Activated CD4-positive, alpha-beta T cell treated with anti-CD3 and anti-CD28 coated beads, Interleukin-2, amount 50 U/mL, for 24 hours (primary cell): ENCODE results near the gene HTR3B.
"Not testable (repeated sequence)": the region's sequence is repeated elsewhere in the genome, so short reads cannot be mapped to it uniquely, and the experiment has no call there.

ENCODE experiments used
- DNase-seq, 2 donors: peaks; one replicate each; pipeline ENCODE4 v3.0.0-alpha.2; 2020; ENCODE audit warnings: low read depth in 1 of 2, low spot score in 1 of 2

The HTR3B gene

DNA sequence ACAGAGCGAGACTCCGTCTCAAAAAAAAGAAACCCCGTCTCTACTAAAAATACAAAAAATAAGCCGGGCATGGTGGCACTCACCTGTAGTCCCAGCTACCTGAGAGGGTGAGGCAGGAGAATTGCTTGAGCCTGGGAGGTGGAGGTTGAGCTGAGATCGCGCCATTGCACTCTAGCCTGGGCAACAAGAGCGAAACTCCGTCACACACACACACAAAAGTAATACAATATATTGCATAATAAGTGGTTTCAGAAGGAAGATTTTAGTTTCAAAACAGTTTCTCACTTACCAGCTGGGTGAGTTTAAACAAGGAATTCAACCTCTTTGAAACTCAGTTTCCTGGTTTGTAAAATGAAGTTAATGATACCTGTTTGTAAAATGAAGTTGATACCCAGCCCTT lies 37.7 kb downstream of the HTR3B start:
- no peak for DNase-seq

DNA sequence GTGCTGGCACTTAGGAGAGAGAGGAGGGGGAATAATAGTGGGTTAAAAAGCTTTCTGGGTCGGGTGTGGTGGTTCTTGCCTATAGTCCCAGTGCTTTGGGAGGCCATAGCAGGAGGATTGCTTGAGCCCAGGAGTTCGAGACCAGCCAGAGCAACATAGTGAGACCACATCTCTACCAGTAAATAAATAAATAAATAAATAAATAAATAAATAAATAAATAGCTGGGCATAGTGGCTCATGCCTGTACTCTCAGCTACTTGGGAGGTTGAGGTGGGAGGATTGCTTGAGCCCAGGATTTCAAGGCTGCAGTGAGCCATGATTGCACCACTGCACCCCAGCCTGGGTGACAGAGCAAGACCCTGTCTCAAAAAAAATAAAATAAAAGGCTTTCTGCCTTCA lies 41.6 kb downstream of the HTR3B start:
- not testable (repeated sequence) for DNase-seq

GRCh38 chr11:113947994-113948393 lies 43.4 kb downstream of the HTR3B start:
- no peak for DNase-seq

DNA sequence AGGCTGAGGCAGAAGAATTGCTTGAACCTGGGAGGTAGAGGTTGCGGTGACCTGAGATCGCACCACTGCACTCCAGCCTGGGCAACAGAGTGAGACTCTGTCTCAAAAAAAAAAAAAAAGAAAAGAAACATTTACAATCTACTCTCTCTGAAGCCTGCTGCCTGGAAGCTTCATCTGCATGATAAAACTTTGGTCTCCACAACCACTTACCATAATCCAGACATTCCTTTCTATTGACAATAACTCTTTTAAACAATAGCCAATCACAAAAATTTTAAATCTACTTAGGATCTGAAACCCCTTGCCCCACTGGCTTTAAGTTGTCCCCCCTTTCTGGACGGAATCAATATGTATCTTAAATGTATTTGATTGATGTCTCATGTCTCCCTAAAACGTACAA lies 45.3 kb downstream of the HTR3B start:
- no peak for DNase-seq

DNA sequence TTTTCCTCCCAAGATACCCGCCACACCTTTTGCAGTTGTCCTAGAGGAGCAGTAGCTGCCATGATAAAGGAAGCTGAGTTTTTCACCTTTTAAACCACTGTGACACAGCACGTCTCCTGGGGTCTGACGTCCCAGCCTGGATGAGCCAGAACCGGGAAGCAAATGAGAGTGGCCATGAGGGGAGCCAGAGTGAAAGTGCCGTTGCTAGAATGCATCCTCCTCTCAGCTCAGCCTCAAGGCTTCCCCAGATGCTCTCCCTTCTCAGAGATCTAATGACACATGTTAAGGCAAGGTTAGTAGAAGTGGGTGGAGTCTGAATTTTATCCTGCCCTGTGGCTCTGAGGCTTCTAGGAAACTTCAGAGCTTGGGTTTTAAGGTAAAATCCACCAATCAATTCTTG lies 46.9 kb downstream of the HTR3B start:
- DNase-seq, result no peak

GRCh38 chr11:113952070-113952469 lies 47.5 kb downstream of the HTR3B start:
- DNase-seq, result no peak

DNA sequence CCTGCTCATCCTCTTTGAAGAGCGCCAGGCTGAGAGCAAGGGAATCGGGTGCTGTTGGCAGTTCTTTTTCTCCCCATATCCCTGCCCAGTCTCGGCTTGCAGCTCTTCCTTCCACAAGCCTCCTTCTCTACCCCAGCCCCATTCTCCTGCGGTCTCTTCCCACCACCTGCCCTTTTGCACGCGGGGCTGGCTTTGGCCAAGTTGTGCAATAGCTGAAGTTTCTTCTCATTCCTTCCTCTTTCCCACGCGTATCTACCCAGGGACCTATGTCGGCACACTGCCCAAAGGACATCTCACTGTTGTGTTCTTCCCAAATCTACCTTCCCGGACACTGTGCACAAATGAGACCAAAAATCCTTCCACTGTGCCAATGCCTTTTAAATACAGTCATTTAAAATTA lies 48.0 kb downstream of the HTR3B start:
- no peak for DNase-seq

GRCh38 chr11:113954235-113954634 lies 49.6 kb downstream of the HTR3B start:
- DNase-seq, result no peak

DNA sequence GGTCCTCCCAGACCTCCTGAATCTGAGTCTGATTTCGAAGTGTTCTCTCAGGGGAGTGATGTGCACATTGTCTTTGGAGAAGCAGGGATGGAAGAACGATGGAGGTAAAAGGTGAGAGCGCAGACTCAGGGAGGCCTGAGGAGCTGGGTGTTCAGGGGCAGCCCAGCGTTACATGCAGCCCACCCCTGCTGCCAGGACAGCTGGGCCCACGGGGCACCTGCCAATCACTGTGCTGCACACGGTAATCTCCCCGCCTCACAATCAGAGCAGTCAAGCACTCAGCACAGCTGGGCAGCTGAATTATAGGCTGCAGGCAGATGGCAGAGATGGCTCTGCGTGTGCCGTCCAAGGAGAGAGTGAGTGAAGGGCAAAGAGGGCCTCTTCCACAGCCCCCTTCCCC lies 52.4 kb downstream of the HTR3B start:
- no peak for DNase-seq

GRCh38 chr11:113960702-113961330 lies 56.2 kb downstream of the HTR3B start:
- no peak for DNase-seq

DNA sequence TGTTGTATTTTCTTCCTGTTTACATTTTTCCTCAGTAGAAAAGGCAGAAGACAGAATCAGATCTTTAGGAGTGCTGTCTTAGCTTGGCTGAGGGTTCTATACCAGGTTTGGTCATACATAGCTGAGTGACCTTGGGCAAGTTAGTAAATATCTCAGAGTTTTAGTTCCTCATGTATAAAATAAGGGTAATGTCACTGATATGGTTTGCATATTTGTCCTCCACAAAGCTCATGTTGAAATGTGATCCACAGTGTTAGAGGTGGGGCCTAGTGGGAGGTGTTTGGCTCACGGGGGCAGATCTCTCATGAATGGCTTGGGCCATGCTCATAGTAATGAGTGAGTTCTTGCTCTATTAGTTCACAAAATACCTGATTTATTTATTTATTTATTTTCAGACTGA lies 62.8 kb downstream of the HTR3B start:
- no peak for DNase-seq

GRCh38 chr11:113971506-113972195 lies 67.1 kb downstream of the HTR3B start:
- DNase-seq, result no peak

DNA sequence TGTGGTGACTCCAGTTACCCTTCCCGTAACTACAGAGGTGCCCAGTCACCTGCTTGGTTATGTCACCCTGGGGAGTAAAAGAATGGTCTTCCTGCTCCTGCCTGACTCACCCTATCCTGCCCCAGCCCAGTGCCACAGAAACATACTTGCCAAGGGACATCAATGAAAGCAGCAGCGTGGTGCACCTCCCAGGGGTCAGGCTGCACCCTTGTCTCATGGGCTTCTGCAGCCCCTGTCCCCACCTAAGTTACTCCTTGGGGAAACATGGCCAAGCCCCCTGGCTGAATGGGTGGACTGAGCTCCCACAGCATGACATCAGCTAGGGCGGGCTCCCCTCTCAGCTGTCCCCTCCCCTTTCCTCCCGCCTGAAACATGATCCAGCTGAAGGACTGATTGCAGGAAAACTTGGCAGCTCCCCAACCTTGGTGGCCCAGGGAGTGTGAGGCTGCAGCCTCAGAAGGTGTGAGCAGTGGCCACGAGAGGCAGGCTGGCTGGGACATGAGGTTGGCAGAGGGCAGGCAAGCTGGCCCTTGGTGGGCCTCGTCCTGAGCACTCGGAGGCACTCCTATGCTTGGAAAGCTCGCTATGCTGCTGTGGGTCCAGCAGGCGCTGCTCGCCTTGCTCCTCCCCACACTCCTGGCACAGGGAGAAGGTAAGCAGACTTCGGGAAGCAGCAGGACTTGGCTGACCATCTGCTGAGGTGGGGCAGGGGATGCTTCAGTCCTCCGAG lies 70.3 kb downstream of the HTR3B start, which contains the start of gene HTR3A:
HTR3A (plus strand) TSS at position 368 of the 730 bp plus-strand sequence; CDS start at position 586, 218 bp downstream.
- no peak for DNase-seq

DNA sequence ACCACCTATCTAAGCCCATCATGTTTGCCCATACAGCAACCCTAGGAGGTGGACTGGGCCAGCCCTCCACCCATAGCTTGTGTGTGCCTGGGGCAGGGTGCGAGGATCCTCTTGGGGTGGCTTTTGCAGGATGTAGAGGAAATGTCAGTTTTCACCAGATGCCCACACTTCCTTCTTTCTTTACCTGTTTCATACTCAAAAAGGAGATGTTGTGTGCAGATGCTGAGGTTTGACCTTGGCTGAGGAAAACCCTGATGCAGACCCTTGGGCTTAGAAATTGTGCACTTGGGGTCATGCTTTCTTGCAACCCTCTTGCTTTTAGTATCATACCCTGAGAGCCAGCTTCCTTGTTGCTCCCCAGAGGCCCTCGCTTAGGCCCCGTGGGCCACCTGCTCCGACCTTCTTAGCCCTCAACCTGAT lies 72.5 kb downstream of the HTR3B start:
- no peak for DNase-seq

- no peak for DNase-seq
Observed at GRCh38 chr11:113977701-113978100, 73.1 kb downstream of the HTR3B start.

- no peak for DNase-seq
Observed at GRCh38 chr11:113979431-113979830, 74.8 kb downstream of the HTR3B start.

DNA sequence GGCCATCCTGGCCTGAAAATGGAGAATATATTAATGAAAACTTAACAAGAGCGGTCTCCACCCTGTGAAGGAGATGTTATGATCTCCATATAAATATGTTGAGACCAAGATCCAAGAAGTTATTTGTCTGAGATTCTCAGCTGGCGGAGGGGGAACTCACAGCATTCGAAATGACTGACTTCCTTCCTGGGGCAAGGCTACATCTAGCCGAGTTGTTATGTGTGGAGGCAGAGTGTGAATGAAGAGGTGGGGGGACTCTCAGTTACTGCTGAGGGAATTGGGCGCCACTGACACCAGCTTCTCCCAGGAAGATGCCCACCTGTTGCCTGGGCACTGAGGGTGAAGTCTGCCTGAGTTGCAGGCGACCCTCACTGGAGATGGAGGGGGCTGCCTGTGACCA lies 76.2 kb downstream of the HTR3B start:
- no peak for DNase-seq

GRCh38 chr11:113982306-113982705 lies 77.7 kb downstream of the HTR3B start:
- no peak for DNase-seq

DNA sequence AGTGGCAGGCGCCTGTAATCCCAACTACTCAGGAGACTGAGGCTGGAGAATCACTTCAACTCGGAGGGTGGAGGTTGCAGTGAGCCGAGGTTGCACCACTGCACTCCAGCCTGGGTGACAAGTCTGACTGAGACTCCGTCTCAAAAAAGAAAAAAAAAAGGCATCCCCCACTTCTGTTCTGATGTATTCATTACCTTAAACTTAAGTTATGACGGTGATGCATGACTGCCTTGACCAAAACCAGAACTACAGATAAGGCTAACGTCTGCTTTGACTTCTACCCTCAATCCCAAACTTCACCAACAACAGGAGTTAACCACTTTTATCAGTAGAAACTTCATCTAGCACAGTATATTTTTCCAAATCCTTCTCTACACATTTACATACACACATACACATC lies 80.2 kb downstream of the HTR3B start:
- no peak for DNase-seq

GRCh38 chr11:113985906-113986305 lies 81.3 kb downstream of the HTR3B start:
- DNase-seq, result no peak

DNA sequence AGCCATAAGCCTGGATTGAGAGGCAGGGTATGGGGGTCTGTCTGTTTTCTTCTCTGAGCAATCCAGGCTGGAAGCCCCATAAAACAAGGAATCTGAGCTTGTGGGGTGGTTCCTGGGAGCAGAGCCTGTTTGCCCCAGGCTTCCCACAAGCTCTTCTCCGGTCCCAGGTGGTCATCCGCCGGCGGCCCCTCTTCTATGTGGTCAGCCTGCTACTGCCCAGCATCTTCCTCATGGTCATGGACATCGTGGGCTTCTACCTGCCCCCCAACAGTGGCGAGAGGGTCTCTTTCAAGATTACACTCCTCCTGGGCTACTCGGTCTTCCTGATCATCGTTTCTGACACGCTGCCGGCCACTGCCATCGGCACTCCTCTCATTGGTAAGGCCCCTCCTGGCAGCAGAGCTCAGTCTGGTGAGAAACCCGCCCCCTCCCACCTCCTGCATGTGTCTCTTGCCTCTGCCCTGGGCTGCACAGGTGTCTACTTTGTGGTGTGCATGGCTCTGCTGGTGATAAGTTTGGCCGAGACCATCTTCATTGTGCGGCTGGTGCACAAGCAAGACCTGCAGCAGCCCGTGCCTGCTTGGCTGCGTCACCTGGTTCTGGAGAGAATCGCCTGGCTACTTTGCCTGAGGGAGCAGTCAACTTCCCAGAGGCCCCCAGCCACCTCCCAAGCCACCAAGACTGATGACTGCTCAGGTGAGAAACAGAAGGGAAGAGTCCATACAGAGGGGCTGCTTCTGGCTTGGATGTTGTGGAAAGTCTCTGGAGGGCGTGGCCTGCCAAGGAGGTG lies 82.0 kb downstream of the HTR3B start:
- no peak for DNase-seq
